ENCODE measurements around the gene PSMC5.
"Not testable (repeated sequence)": the region's sequence is repeated elsewhere in the genome, so short reads cannot be mapped to it uniquely, and the experiment has no call there.

The PSMC5 gene

DNA sequence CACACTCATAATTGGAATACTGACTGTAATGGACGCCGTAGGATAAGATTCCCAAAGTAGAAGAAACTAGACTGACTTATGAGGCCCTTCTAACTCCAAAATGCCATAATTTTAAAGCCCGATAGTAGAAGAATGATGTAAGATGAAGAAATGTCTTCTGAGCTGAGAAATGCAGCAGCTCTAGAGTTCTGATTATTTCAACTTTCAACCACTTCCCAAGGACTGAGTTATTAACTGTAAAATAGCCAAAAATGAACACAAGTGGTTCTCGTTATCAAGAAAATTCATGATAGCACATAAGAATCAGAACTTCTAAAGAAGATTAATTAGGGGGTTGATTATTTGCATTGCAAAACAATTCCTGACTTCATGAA, 43.0 kb downstream of the PSMC5 start:
- not testable (repeated sequence) for DNase-seq (ENCODE audit: low read depth)

DNA sequence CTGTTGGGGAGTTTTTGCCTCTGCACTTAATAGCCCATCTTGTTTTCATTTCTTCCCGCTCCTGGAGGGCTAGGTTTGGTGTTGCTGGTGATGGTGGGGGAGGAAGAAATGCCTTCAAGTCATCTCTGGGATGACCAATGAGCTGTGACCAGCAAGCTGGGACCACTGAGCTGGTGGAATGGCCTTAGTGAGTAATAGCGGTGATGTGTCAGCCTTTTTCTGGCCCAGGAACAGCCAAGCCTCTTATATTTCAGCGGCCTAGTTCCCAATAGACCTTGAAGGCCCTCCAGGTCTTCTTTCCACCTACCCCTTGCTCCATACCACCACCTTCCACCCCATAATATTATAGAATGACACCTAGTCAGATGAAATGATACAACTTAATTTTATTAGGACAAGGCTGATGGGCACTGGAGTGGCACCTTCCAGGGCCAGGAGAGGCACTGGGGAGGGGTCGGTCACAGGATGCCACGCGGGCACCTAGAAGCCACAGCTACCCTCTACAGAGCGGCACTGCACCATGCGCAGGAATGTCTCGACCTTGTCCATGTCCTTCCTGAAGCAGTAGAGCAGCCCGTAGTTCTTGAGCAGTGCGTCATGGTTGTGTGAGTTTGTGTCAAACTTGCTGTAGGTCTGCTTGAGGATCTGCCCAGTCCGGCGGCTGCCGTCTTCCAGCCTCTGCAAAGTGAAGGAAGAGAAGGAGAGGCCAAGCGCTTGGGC, 44.6 kb downstream of the PSMC5 start:
- DNase-seq (ENCODE audit: low read depth), result not testable (repeated sequence)

DNA sequence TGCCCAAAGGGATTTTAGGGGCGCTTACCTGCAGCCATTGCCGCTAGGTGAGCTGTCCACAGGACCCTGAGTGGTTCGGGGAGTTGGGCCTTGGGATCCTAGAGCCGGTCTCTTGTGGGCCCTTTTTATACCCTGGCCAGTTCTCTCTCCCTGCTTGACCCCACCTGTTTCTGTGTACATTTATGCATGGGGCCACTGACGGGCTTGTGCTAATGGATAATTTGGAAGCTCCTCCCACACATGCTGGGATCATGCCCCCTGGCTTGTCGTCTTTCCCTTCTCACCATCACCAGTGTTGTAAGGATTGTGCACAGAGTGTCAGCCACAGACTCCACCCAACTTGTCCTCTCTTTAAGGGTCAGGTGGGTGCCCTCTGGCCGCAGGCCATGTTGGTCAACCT, 46.3 kb downstream of the PSMC5 start, which contains the start of gene CSH2:
TSS of gene CSH2 (minus strand) at position 101 of the 400 bp plus-strand sequence. CDS start at position 38, 63 bp downstream.
- not testable (repeated sequence) for DNase-seq (ENCODE audit: low read depth)

DNA sequence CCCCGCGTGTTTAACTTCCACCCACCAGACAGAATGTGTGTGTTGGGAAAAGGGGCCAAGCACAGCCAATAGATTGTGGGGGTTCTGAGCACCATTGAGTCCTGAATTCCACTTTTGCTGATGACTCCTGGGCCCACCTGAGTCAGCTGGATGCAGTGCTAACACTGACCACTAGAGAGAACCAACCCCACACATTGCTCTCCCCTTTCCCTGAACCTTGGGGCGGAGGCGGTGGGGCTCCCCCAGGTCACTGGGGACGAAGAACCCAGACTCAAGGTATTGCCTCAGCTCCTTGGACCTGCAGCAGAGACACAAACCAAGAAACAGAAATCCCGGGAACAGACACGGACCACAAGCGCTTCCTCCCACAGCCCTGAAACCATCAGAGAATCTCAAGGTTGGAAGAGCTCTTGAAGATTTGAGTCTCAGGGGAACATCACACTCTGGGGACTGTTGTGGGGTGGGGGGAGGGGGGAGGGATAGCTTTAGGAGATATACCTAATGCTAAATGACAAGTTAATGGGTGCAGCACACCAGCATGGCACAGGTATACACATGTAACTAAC, 46.9 kb downstream of the PSMC5 start:
- DNase-seq (ENCODE audit: low read depth), result not testable (repeated sequence)

DNA sequence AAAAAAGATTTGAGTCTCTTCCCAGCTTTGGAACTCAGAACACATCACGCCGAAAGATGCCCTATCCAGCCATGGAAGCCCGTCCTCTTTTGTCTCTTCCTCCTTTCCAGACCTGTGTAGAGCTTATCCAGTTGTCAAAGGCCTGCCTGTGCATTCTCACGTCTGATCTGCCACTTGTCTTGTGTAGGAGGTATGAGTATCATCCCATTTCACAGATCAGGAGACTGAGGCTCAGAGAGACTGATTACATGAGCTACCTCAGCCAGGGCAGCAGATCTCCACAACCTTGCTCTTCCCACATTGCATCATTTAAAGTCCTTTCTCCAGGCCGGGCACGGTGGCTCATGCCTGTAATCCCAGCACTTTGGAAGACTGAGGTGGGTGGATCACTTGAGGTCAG, 47.5 kb downstream of the PSMC5 start:
- DNase-seq (ENCODE audit: low read depth), result not testable (repeated sequence)

DNA sequence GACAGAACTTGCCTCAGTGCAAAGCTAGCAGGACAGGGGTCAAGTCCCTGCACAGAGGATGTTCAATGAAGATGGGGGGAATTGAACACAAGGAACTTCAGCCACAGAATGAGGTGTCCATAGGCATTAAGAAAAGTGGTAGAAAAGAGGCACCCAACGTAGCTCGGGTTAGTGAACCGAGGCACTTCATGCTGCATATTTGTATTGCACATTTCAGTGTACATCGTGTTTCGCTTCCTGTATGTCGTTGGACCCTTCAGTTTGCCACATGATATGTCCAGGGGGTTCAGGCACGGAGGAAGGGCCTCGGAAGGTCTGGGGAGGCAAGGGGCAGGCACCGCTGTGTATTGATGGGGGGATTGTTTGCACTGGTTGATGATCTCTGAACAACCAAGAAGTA, 51.2 kb downstream of the PSMC5 start:
- not testable (repeated sequence) for DNase-seq (ENCODE audit: low read depth)

DNA sequence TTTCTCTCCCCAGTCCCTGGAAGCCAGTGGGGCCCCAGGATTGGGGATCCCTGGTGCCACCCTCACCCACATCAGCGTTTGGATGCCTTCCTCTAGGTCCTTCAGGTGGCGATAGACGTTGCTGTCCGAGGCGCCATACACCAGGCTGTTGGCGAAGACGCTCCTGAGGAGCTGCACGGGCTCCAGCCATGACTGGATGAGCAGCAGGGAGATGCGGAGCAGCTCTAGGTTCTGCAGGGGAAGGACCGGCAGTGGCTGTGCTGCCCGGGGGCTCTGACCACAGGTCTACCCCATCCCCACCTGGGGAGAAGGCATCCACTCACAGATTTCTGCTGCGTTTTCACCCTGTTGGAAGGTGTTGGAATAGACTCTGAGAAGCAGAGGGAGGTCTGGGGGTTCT, 53.5 kb downstream of the PSMC5 start:
- DNase-seq (ENCODE audit: low read depth), result no peak

DNA sequence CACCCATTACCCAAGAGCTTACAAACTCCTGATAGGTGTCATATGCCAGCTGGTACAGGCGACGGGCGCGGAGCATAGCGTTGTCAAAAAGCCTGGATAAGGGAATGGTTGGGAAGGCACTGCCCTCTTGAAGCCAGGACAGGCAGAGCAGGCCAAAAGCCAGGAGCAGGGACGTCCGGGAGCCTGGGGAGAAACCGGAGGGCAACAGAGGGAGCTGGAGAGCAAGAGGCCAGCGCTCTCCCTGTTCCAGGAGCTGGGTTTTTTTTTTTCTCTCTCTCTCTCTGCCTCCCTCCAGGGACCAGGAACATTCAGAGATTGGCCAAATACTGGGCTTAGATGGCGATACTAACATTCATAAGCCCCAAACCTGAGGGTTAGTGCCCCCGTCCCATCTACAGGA, 54.1 kb downstream of the PSMC5 start:
- DNase-seq (ENCODE audit: low read depth), result not testable (repeated sequence)

Data from stimulated activated CD8-positive, alpha-beta memory T cell treated with anti-CD3 and anti-CD28 coated beads, Interleukin-12 subunit alpha, Interleukin-12 subunit beta, amount 100 ng/mL, for 1 hour (primary cell).